Measurements from ENCODE around the gene AMOTL1.

Gene AMOTL1

GRCh38 chr11:94774345-94774744 is 6.2 kb downstream of the AMOTL1 start:
- no peak for TF ChIP-seq CTCF (conservative IDR thresholded peaks at IDR 0.05; ENCODE audit: control insufficient read depth, insufficient read depth, low read depth, low read length)
- peak; percentile 61 for DNase-seq (ENCODE audit: low read depth)
- no peak overlapping the region for H3K4me3 ChIP-seq (ENCODE audit: control insufficient read depth, low read depth, low read length)

GRCh38 chr11:94775567-94776327 is 7.6 kb downstream of the AMOTL1 start:
- no peak for TF ChIP-seq CTCF (conservative IDR thresholded peaks at IDR 0.05; ENCODE audit: control insufficient read depth, insufficient read depth, low read depth, low read length)
- DNase-seq (ENCODE audit: low read depth), result no peak

GRCh38 chr11:94776351-94777321 is 8.5 kb downstream of the AMOTL1 start:
- H3K4me3 ChIP-seq (ENCODE audit: control insufficient read depth, low read depth, low read length), result no peak overlapping the region
- DNase-seq (ENCODE audit: low read depth), result peak; percentile 87
- no peak for TF ChIP-seq CTCF (conservative IDR thresholded peaks at IDR 0.05; ENCODE audit: control insufficient read depth, insufficient read depth, low read depth, low read length)

More at GRCh38 chr11:94775567-94776327, 7.6 kb downstream of the AMOTL1 start:
- H3K4me3 ChIP-seq (ENCODE audit: control insufficient read depth, low read depth, low read length), result no peak overlapping the region

- no peak overlapping the region for H3K4me3 ChIP-seq (ENCODE audit: control insufficient read depth, low read depth, low read length)
- no peak for DNase-seq (ENCODE audit: low read depth)
- TF ChIP-seq CTCF (conservative IDR thresholded peaks at IDR 0.05; ENCODE audit: control insufficient read depth, insufficient read depth, low read depth, low read length), result no peak
Observed at GRCh38 chr11:94780432-94780831, 12.3 kb downstream of the AMOTL1 start.

- peak; percentile 84 for DNase-seq (ENCODE audit: low read depth)
- H3K4me3 ChIP-seq (ENCODE audit: control insufficient read depth, low read depth, low read length), result no peak overlapping the region
- TF ChIP-seq CTCF (conservative IDR thresholded peaks at IDR 0.05; ENCODE audit: control insufficient read depth, insufficient read depth, low read depth, low read length), result no peak
Observed at GRCh38 chr11:94781837-94782236, 13.7 kb downstream of the AMOTL1 start.

GRCh38 chr11:94782446-94782845 is 14.3 kb downstream of the AMOTL1 start:
- no peak for TF ChIP-seq CTCF (conservative IDR thresholded peaks at IDR 0.05; ENCODE audit: control insufficient read depth, insufficient read depth, low read depth, low read length)
- H3K4me3 ChIP-seq (ENCODE audit: control insufficient read depth, low read depth, low read length), result no peak overlapping the region
- no peak for DNase-seq (ENCODE audit: low read depth)

Data from fibroblast of mammary gland (primary cell).